HepG2 (cell line): ENCODE measurements around the gene KRT81.

Experiments used
- GFI1 ChIP-seq: sonication (generic); formaldehyde crosslinking; IDR thresholded peaks from 2 replicates; pipeline ENCODE4 v1.5.0; 2020; ENCODE audit warnings: missing genetic modification reagents, mild to moderate bottlenecking, borderline replicate concordance
- RFX5 ChIP-seq: IDR thresholded peaks from 2 replicates; pipeline ENCODE4 v1.6.1; 2011; ENCODE audit warnings: low read depth, low read length, improper control_type of control experiment
- XBP1 ChIP-seq: sonication (generic); formaldehyde crosslinking; IDR thresholded peaks from 2 replicates; pipeline ENCODE4 v1.5.0; 2020; ENCODE audit warnings: missing genetic modification reagents
- ZBTB49 ChIP-seq: sonication (generic); formaldehyde crosslinking; IDR thresholded peaks from 2 replicates; pipeline ENCODE4 v1.4.0; 2020; ENCODE audit warnings: missing genetic modification reagents, borderline replicate concordance
- TF ChIP-seq, protein P1 (sequence below), 2 experiments: sonication (generic) in 1 of 2; formaldehyde crosslinking in 1 of 2; IDR thresholded peaks; 2 replicates each; pipeline versions ENCODE4 v1.5.1 to v1.6.1; 2011 to 2020; ENCODE audit warnings: borderline replicate concordance in 1 of 2, low read depth in 1 of 2, low read length in 1 of 2, mild to moderate bottlenecking in 1 of 2, missing genetic modification reagents in 1 of 2, moderate library complexity in 1 of 2
- TF ChIP-seq, protein P2 (sequence below): sonication (generic); formaldehyde crosslinking; IDR thresholded peaks from 2 replicates; pipeline ENCODE4 v1.5.0; 2020; ENCODE audit warnings: mild to moderate bottlenecking, missing genetic modification reagents, moderate library complexity

DNA sequence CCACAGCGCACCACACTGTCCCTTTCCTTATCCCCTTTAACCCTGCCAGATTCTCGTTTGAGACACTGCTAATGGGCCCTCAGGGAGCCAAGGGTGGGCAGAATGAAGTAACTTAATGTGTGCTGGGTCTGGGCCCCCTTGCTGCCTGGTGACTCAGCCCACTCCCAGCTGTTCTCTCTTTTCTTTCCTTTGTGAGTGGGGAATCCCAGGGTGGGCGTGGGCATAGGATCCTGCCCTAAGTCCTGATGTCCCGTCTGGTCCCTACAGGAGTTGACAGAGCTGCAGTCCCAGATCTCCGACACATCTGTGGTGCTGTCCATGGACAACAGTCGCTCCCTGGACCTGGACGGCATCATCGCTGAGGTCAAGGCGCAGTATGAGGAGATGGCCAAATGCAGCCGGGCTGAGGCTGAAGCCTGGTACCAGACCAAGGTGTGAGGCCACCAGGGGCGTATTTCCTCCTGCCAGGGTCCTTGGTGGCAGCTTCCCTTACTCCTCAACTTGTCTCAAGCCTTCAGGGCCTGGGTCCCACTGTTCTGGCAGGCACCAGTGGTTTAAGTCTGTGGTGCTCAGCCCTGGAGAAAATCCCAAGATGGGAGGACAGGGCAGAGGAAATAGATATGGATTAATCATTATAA, 50.0 kb downstream of the KRT81 start:
- TF ChIP-seq, protein P1, sequence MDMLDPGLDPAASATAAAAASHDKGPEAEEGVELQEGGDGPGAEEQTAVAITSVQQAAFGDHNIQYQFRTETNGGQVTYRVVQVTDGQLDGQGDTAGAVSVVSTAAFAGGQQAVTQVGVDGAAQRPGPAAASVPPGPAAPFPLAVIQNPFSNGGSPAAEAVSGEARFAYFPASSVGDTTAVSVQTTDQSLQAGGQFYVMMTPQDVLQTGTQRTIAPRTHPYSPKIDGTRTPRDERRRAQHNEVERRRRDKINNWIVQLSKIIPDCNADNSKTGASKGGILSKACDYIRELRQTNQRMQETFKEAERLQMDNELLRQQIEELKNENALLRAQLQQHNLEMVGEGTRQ (IDR thresholded peaks at IDR 0.05; ENCODE audit: low read depth, low read length) = no peak
- TF ChIP-seq, protein P1 (CRISPR knock-in tag; IDR thresholded peaks at IDR 0.05; ENCODE audit: borderline replicate concordance) = no peak
- TF ChIP-seq ZBTB49 (CRISPR knock-in tag) (no peak), XBP1 (CRISPR knock-in tag) (no peak), RFX5 (no peak), GFI1 (no peak)
- TF ChIP-seq, protein P2, sequence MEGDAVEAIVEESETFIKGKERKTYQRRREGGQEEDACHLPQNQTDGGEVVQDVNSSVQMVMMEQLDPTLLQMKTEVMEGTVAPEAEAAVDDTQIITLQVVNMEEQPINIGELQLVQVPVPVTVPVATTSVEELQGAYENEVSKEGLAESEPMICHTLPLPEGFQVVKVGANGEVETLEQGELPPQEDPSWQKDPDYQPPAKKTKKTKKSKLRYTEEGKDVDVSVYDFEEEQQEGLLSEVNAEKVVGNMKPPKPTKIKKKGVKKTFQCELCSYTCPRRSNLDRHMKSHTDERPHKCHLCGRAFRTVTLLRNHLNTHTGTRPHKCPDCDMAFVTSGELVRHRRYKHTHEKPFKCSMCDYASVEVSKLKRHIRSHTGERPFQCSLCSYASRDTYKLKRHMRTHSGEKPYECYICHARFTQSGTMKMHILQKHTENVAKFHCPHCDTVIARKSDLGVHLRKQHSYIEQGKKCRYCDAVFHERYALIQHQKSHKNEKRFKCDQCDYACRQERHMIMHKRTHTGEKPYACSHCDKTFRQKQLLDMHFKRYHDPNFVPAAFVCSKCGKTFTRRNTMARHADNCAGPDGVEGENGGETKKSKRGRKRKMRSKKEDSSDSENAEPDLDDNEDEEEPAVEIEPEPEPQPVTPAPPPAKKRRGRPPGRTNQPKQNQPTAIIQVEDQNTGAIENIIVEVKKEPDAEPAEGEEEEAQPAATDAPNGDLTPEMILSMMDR = no peak
